Measurements from ENCODE around the gene PPP1CB.

Gene PPP1CB

DNA sequence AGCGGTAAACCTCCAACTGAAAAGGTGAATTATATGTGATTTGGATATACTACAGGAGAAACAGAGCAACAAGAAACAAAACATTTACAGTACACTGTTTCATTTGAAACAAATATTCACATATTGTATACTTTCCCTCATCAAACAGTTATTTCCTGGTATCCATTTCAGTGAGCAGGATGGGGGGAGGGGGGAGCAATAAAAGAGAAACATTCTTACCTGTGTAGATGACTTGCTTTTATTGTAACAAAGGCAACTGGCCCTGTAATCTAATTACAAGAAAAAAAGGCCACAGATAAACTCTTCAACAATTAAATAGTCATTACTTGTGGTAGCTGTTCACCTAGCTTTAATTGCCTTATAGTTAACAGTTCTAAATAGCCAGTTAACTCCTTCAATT is 3.9 kb upstream of the PPP1CB start:
- H3K27ac ChIP-seq (ENCODE audit: low read length) = no peak overlapping the region
- no peak overlapping the region for H3K4me3 ChIP-seq (ENCODE audit: low read length)
- no peaks in the 10 kb centered on the region for H3K27me3 ChIP-seq (replicated peaks; ENCODE audit: insufficient read depth, low read length)
- H3F3A ChIP-seq (ENCODE audit: insufficient read depth, low read length) = peaks cover 15% of the 10 kb centered on the region
- no peak for DNase-seq
- no peaks in the 10 kb centered on the region for H3K9me3 ChIP-seq (replicated peaks; ENCODE audit: insufficient read depth, low read length)
- H4K20me1 ChIP-seq (ENCODE audit: insufficient read depth, low read length) = no peaks in the 10 kb centered on the region
- TF ChIP-seq, protein P1, sequence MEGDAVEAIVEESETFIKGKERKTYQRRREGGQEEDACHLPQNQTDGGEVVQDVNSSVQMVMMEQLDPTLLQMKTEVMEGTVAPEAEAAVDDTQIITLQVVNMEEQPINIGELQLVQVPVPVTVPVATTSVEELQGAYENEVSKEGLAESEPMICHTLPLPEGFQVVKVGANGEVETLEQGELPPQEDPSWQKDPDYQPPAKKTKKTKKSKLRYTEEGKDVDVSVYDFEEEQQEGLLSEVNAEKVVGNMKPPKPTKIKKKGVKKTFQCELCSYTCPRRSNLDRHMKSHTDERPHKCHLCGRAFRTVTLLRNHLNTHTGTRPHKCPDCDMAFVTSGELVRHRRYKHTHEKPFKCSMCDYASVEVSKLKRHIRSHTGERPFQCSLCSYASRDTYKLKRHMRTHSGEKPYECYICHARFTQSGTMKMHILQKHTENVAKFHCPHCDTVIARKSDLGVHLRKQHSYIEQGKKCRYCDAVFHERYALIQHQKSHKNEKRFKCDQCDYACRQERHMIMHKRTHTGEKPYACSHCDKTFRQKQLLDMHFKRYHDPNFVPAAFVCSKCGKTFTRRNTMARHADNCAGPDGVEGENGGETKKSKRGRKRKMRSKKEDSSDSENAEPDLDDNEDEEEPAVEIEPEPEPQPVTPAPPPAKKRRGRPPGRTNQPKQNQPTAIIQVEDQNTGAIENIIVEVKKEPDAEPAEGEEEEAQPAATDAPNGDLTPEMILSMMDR (IDR thresholded peaks at IDR 0.05; ENCODE audit: low read length) = no peak
- no peak for TF ChIP-seq EZH2 (optimal IDR thresholded peaks at IDR 0.05; ENCODE audit: low read depth, low read length)
- no peak for TF ChIP-seq EZH2phosphoT487 (IDR thresholded peaks at IDR 0.05; ENCODE audit: low read length)
- H3K9me2 ChIP-seq (replicated peaks; ENCODE audit: insufficient read depth, low read length) = no peaks in the 10 kb centered on the region
- no peaks in the 10 kb centered on the region for H3K36me3 ChIP-seq (replicated peaks; ENCODE audit: insufficient read depth, low read length)
- peak overlapping the region; percentile 33 for H3K4me2 ChIP-seq (ENCODE audit: low read depth, low read length)
- H3K79me2 ChIP-seq (ENCODE audit: low read length) = peaks cover 10% of the 10 kb centered on the region
- H2AFZ ChIP-seq (ENCODE audit: low read length) = peak overlapping the region; percentile 48; the same call in 1 of the 2 replicates
- peaks cover 25% of the 10 kb centered on the region for H3K4me1 ChIP-seq (ENCODE audit: low read length)
- no peak overlapping the region for H3K9ac ChIP-seq (ENCODE audit: low read length)

DNA sequence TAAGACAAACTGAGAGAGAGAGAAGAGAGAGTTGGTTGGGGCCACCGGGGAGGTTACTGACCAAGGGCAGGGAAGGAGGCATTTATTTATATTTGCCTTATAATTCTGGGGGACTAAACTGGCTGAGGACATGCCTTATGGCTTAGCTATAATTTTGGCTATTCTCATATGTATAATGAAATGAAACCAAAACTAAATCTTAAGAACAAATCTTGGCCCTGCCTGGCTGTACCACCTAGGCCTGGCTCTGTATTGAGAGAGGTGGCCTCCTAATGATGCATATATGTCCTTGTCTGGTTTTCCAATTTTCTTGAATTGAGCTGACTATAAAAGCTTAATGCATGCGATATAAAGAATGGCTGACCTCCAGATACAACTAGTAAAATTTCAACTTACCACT is 3.5 kb upstream of the PPP1CB start:
- no peaks in the 10 kb centered on the region for H3K36me3 ChIP-seq (replicated peaks; ENCODE audit: insufficient read depth, low read length)
- peaks cover 15% of the 10 kb centered on the region for H3K79me2 ChIP-seq (ENCODE audit: low read length)
- H3K4me1 ChIP-seq (ENCODE audit: low read length) = peaks cover 25% of the 10 kb centered on the region
- H3K4me2 ChIP-seq (ENCODE audit: low read depth, low read length) = peak overlapping the region; percentile 33
- H3K27ac ChIP-seq (ENCODE audit: low read length) = no peak overlapping the region
- H3K9me3 ChIP-seq (replicated peaks; ENCODE audit: insufficient read depth, low read length) = no peaks in the 10 kb centered on the region
- H3K9ac ChIP-seq (ENCODE audit: low read length) = no peak overlapping the region
- H3K9me2 ChIP-seq (replicated peaks; ENCODE audit: insufficient read depth, low read length) = no peaks in the 10 kb centered on the region
- peak overlapping the region; percentile 48; the same call in 1 of the 2 replicates for H2AFZ ChIP-seq (ENCODE audit: low read length)
- peak; percentile 42 for DNase-seq
- peaks cover 15% of the 10 kb centered on the region for H3F3A ChIP-seq (ENCODE audit: insufficient read depth, low read length)
- H3K27me3 ChIP-seq (replicated peaks; ENCODE audit: insufficient read depth, low read length) = no peaks in the 10 kb centered on the region
- TF ChIP-seq EZH2phosphoT487 (IDR thresholded peaks at IDR 0.05; ENCODE audit: low read length) (no peak), EZH2 (optimal IDR thresholded peaks at IDR 0.05; ENCODE audit: low read depth, low read length) (no peak)
- TF ChIP-seq, protein P1 (IDR thresholded peaks at IDR 0.05; ENCODE audit: low read length) = no peak
- no peaks in the 10 kb centered on the region for H4K20me1 ChIP-seq (ENCODE audit: insufficient read depth, low read length)
- no peak overlapping the region for H3K4me3 ChIP-seq (ENCODE audit: low read length)

DNA sequence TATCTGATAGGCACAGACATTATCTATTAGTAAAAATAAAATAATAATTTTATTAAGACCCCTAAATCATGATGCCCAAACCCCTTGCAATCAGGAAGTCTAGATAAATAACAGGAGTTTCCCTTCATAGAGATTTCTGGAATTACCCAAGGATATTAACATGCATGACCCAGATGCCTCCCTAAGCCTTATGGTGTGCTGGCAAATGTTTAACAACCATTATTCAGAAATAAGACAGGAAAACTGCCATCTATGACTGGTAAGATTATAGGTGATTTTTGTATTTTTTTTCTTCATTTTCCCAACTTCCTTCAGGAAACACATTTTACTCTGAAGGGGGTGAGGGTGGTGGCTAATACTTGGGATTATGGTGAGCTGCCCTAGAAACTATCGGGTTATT is 2.7 kb upstream of the PPP1CB start:
- Histone ChIP-seq H3K9me2 (replicated peaks; ENCODE audit: insufficient read depth, low read length) (no peaks in the 10 kb centered on the region), H3K27me3 (replicated peaks; ENCODE audit: insufficient read depth, low read length) (no peaks in the 10 kb centered on the region), H3F3A (ENCODE audit: insufficient read depth, low read length) (peaks cover 15% of the 10 kb centered on the region), H3K4me1 (ENCODE audit: low read length) (peaks cover 25% of the 10 kb centered on the region), H3K27ac (ENCODE audit: low read length) (no peak overlapping the region), H3K4me2 (ENCODE audit: low read depth, low read length) (no peak overlapping the region), H3K79me2 (ENCODE audit: low read length) (peaks cover 22% of the 10 kb centered on the region), H3K4me3 (ENCODE audit: low read length) (no peak overlapping the region), H3K9ac (ENCODE audit: low read length) (no peak overlapping the region), H4K20me1 (ENCODE audit: insufficient read depth, low read length) (no peaks in the 10 kb centered on the region; the same call in 1 of the 2 replicates), H3K36me3 (replicated peaks; ENCODE audit: insufficient read depth, low read length) (no peaks in the 10 kb centered on the region), H2AFZ (ENCODE audit: low read length) (no peak overlapping the region), H3K9me3 (replicated peaks; ENCODE audit: insufficient read depth, low read length) (no peaks in the 10 kb centered on the region)
- TF ChIP-seq EZH2 (optimal IDR thresholded peaks at IDR 0.05; ENCODE audit: low read depth, low read length) (no peak), EZH2phosphoT487 (IDR thresholded peaks at IDR 0.05; ENCODE audit: low read length) (no peak)
- TF ChIP-seq, protein P1 (IDR thresholded peaks at IDR 0.05; ENCODE audit: low read length) = no peak
- DNase-seq = no peak
